ENCODE data around the gene S100A14.

Gene S100A14

DNA sequence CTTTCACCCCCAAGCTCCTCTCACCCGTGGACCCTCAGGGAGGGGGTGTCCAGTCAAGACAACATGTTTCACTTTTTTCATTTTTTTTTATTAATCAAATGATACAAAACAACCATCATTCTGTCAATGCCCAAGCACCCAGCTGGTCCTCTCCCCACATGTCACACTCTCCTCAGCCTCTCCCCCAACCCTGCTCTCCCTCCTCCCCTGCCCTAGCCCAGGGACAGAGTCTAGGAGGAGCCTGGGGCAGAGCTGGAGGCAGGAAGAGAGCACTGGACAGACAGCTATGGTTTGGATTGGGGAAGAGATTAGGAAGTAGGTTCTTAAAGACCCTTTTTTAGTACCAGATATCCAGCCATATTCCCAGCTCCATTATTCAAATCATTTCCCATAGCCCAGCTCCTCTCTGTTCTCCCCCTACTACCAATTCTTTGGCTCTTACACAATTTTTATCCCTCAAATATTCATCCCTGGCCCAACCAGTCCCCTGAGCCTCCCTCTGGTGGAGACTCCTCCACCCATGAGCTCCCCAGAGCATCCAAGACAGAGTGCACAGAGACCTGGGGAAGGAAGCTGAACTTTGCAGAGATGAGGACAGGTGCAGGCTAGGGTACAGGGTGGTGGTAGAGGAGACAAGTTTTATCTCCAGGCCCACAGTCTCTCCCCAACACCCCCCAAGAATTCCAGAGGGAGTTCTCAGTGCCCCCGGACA is 1.8 kb downstream of the S100A14 start:
- TF ChIP-seq, protein P1, sequence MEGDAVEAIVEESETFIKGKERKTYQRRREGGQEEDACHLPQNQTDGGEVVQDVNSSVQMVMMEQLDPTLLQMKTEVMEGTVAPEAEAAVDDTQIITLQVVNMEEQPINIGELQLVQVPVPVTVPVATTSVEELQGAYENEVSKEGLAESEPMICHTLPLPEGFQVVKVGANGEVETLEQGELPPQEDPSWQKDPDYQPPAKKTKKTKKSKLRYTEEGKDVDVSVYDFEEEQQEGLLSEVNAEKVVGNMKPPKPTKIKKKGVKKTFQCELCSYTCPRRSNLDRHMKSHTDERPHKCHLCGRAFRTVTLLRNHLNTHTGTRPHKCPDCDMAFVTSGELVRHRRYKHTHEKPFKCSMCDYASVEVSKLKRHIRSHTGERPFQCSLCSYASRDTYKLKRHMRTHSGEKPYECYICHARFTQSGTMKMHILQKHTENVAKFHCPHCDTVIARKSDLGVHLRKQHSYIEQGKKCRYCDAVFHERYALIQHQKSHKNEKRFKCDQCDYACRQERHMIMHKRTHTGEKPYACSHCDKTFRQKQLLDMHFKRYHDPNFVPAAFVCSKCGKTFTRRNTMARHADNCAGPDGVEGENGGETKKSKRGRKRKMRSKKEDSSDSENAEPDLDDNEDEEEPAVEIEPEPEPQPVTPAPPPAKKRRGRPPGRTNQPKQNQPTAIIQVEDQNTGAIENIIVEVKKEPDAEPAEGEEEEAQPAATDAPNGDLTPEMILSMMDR (conservative IDR thresholded peaks at IDR 0.05), result no peak
- no peak overlapping the region for H3K27ac ChIP-seq

DNA sequence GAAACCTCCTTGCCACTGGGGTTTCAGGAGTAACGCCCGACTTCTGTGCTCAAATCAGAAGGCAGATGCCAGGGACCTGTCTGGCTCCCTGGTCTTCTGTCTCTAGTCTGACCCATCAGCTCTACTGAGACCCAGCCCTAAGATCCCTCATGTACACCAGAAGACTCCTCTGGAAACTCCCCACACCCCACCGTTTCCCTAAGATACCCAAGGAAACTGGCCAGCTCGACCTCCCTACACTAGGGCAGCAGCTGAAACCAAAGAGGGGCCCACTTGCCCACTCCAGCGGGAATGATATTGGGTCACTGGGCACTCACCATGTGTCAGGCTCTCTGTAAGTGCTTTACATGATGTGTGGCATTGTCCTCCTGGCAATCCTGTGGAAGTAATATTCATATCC is 2.7 kb downstream of the S100A14 start:
- TF ChIP-seq, protein P1 (conservative IDR thresholded peaks at IDR 0.05), result no peak
- H3K27ac ChIP-seq, result no peak overlapping the region

DNA sequence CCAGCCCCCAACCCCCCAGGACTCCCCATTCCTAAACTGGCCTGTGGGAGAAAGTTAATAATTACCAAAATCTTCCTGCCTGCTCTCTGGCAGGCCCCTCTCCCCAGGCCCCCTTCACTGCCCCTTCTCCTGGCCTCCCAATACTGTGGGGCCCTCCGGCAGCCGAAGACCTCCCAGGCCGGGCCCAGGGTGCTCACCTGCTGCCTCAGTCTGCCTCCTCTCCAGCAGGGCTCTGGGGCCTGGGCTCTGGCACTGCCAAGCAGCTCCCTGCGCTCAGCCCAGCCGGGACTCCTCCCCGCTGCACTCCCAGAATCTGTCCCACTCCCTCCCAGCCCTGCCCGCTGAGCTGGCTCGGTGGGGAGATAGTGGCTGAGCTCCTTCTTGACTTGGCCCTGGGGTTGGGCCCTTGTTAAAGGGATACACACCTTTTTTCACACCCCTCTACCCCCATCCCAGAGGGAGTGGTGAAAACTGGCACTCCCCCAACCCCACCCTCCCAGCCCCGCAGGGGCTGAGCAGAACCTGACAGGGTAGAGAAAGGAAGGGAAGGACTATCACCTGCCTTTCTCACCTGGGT is 3.3 kb downstream of the S100A14 start, which contains the start of gene S100A16:
TSS of gene S100A16 (minus strand) at position 383 of the 577 bp plus-strand sequence. CDS start 4,986 bp downstream, outside the sequence.
- TF ChIP-seq, protein P1 (conservative IDR thresholded peaks at IDR 0.05), result no peak
- H3K27ac ChIP-seq, result no peak within 1 kb of the TSS

DNA sequence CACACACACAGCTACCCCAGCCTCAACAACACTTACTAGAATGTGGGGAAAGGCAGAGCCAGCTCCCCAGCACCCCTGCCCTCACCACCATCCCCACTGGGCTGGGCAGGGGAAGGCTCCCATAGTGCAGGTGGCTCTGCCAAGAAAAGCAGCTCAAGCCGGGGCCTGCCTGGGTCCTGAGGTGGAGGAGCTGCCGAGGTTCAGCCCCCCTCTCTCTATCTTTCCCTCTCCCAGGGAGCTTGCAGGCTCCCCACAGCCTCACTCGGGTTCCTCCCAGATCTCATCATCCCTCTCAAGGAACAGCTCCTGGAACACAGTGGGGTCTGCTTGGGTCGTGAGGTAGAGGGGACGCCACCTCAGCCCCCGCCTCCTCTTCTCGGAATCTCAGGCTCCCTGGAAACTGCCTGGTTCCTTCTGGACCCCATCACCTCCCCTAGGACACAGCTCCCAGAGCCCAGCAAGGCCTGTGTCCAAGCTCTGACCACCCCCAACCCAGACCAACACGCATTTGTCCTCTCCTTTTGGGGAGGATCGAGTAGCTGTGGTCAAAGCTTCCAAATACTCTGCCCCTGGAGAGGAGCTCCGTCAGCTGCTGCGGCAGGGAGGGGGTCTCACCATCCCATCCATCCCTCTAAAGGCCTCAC is 3.9 kb downstream of the S100A14 start:
- H3K27ac ChIP-seq, result no peak overlapping the region

DNA sequence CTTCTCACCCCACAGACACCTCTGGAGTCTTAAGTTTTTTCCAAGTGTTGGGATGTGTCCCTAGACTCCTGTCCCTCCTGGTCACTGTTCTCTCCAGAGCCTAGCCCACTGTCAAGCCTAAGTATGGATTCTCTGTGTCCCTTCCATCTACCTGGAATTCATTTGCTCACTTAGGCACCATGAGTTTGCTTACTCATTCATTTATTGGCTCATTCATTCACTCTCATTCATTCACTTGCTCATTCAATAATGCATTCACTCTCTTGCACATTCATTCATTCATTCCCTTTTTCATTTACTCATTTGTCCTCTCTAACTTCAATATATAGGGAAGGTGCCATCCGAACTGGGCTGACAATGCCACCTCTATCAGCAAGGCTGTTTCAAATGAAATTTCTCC is 4.8 kb downstream of the S100A14 start:
- TF ChIP-seq, protein P1 (conservative IDR thresholded peaks at IDR 0.05), result no peak
- H3K27ac ChIP-seq, result no peak overlapping the region

More for the DNA sequence above, 3.9 kb downstream of the S100A14 start:
- TF ChIP-seq, protein P1 (conservative IDR thresholded peaks at IDR 0.05), result no peak

- TF ChIP-seq, protein P1 (conservative IDR thresholded peaks at IDR 0.05), result no peak
- H3K27ac ChIP-seq, result no peak overlapping the region
These were observed 5.3 kb downstream of the S100A14 start for GRCh38 chr1:153610811-153611301.

DNA sequence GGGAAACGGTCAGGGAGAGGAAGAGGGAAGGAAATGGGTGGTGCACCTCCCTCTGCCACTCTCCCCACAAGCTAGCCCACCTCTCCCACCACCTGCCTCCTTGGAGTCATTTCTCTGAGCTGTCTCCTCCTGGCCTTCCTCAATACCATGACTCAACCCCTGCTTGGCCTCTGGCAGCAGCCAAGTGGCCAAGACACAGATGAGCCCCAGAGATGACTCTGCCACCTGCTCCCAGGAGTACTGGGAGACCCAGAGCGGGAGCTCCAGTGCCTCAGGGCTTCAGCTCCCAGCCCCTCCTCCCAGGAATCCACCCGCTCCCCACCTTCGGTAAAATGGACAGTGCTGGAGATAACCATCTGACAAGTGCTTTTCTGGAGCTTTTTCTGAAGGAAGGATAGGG is 5.8 kb downstream of the S100A14 start:
- H3K27ac ChIP-seq, result no peak overlapping the region
- TF ChIP-seq, protein P1 (conservative IDR thresholded peaks at IDR 0.05), result no peak
